GM18858 (cell line): ENCODE results near the gene SUSD6.

ENCODE experiments used
- ATAC-seq: cut with Tn5 transposase; IDR thresholded peaks from one replicate; pipeline ENCODE4 v1.9.1; 2021; ENCODE audit not compliant: unreplicated experiment

Gene SUSD6

DNA sequence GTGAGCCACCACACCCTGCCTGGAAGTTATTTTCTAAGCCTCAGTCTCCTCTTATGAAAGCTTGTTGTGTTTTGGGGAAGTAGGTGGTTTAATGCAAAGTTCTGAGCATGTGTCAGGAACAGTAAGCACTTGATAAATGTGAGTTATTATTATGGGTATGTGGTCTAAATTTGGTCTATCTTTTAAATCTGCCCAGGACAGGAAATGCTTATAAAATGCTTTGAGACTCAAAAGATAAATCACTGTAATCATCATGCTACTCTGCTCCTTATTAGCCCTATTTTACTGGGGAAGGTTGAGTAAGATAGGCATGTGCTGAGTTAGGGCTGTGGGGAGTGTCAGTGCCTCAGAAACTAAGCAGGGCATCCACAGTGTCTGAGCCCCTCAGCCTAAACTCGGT, 142.5 kb downstream of the SUSD6 start:
- no peak for ATAC-seq

DNA sequence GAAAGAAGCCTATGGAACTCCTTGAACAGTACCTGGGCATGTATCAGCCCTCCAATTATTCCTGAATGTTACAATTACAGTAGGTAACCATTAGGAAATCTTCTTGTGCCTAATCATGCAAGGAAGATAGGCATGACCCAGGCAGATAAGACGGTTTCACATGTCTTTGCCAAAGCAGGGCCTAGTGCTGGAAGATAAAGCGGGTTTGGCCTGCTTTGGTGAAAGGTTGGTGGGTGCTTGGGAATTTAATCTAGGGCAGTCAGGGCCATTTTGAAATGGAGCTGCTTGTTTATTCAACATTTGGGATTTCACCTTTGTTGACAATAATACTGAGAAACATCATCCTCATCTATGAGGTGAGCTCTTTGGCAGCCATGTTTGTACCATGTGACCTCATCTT, 143.1 kb downstream of the SUSD6 start:
- ATAC-seq: no peak

DNA sequence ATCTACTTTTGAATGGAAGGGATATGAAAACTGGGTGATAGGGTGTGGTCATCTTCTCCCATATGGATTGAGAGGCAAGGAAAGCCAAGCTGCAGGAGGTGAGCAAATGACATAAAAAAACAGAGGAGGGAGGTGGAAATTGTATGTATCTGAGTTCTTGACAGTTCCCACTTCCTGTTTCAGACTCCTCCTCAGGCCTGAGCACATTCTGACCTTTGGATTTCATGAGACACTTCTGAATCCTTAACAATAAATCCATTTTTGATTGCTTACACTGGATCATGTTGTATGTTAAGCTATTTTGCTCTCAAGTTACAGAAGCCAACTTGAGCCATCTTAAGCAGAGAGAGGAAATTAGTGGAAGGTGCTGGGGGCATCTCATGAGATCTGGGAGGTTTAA, 143.9 kb downstream of the SUSD6 start:
- no peak for ATAC-seq

- no peak for ATAC-seq
These were observed 144.4 kb downstream of the SUSD6 start for GRCh38 chr14:69755784-69756183.

DNA sequence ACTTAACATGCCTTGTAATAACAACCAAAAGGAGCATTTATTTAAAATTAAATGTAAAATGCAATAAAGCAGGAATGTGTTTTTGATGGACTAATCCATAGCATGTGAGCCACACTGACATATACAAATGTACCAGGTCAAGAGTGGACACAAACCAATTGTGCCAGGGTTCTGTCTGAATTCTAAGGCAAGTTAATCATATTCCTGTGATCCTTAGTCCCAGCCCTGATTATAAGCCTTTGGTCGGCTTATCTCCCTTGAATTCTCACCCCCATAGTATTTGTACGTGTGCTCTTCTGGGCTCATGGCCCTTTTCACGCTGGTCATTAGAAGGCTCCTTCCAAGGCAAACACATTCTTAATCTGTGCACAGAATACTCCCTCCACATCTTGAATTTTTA, 144.9 kb downstream of the SUSD6 start:
- ATAC-seq: no peak

DNA sequence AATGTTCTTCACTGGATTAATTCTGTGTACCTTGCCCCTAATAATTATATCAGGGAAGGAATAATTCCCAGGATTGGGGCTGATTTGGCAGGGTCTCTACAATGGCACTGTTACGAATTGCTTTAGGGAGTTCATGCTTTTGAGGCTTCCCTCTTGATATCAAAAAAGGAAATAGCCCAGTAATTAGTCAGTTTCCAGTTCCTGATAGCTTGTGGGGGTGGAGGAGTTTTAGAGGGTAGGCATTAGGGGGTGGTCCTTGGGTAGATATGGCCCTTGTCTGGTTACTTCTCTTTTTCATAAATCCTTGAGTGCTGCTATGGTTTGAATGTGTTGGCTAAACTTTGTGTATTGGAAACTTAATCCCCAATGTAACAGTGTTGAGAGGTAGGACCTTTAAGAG, 149.4 kb downstream of the SUSD6 start:
- no peak for ATAC-seq

DNA sequence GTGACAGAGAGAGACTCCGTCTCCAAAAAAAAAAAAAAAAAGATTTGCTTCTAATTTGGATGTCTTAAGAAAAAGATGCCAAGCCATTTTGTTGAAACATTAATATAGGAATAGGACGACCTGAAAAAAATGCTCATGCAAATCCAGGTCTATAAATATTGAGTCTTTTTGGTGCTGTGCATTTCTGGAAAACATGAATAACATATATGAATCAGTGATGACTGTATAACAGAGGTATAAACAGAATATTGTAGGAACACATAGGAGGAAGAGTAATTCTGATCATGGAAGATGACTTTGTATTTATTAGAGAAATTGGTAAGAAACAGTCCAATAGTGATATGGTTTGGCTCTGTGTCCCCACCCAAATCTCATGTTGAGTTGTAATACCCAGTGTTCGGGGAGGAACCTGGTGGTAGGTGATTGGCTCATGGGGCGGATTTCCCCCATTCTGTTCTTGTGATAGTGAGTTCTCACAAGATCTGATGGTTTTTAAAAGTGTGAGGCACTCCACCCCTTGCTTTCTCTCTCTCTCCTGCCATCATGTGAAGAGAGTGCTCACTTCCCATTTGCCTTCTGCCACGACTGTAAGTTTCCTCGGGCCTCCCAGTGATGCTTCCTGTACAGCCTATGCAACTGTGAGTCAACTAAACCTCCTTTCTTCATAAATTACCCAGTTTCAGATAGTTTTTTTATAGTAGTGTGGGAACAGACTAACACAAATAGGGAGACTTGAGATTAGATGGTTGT, 152.5 kb downstream of the SUSD6 start:
- ATAC-seq: no peak
